GM23338 (cell line): Measurements from ENCODE around the gene UBE2V1.

Experiments
- CREB1 ChIP-seq: fragments of 250-450 bp; sonication (Bioruptor Pico); IDR thresholded peaks from 2 replicates; pipeline ENCODE4 v1.5.0; 2020; ENCODE audit warnings: low read depth, mild to moderate bottlenecking, moderate library complexity
- CTCF ChIP-seq, 2 experiments: fragments of 200-600 bp in 1 of 2; sonication (generic) in 1 of 2; conservative IDR thresholded peaks; 2 replicates each; pipeline versions ENCODE4 v1.5.1 to v1.6.1; 2016 to 2017; ENCODE audit warnings: antibody characterized with exemption in 2 of 2, low read depth in 2 of 2, mild to moderate bottlenecking in 2 of 2, moderate library complexity in 1 of 2
- ETS1 ChIP-seq: IDR thresholded peaks from 2 replicates; pipeline ENCODE4 v1.6.1; 2016; ENCODE audit warnings: antibody characterized with exemption
- EZH2 ChIP-seq: fragments of 200-600 bp; sonication (generic); IDR thresholded peaks from one replicate; pipeline ENCODE4 v1.8.0; 2017; ENCODE audit warnings: antibody characterized with exemption, mild to moderate bottlenecking, low read depth; ENCODE audit not compliant: unreplicated experiment
- EZH2phosphoT487 ChIP-seq: fragments of 200-600 bp; sonication (generic); IDR thresholded peaks from one replicate; pipeline ENCODE4 v1.8.1; 2018; ENCODE audit warnings: antibody characterized with exemption; ENCODE audit not compliant: unreplicated experiment
- JUNB ChIP-seq: IDR thresholded peaks from one replicate; pipeline ENCODE4 v1.6.1; 2016; ENCODE audit warnings: antibody characterized with exemption; ENCODE audit not compliant: unreplicated experiment
- NANOG ChIP-seq: IDR thresholded peaks from 2 replicates; pipeline ENCODE4 v1.6.1; 2016; ENCODE audit warnings: antibody characterized with exemption, borderline replicate concordance
- POLR2AphosphoS5 ChIP-seq: IDR thresholded peaks from 2 replicates; pipeline ENCODE4 v1.6.1; 2016; ENCODE audit warnings: antibody characterized with exemption, low read depth
- REST ChIP-seq: IDR thresholded peaks from one replicate; pipeline ENCODE4 v1.6.1; 2018; ENCODE audit warnings: antibody characterized with exemption; ENCODE audit not compliant: unreplicated experiment
- ZNF331 ChIP-seq: fragments of 250-450 bp; sonication (Bioruptor Pico); IDR thresholded peaks from 2 replicates; pipeline ENCODE4 v1.5.0; 2020; ENCODE audit warnings: low read depth, mild to moderate bottlenecking, moderate library complexity

- TF ChIP-seq CTCF (conservative IDR thresholded peaks at IDR 0.05; ENCODE audit: low read depth in 2 of 2) (no peak), POLR2AphosphoS5 (no peak), EZH2phosphoT487 (no peak), EZH2 (no peak), CREB1 (CRISPR knock-in tag) (no peak), JUNB (no peak), REST (no peak), ETS1 (no peak), ZNF331 (CRISPR knock-in tag) (no peak), NANOG (no peak)
These were observed 68.5 kb downstream of the UBE2V1 start for GRCh38 chr20:50044353-50044960.
